ENCODE results near the gene AVL9.
"Not testable (repeated sequence)": the region's sequence is repeated elsewhere in the genome, so short reads cannot be mapped to it uniquely, and the experiment has no call there.

Gene AVL9

DNA sequence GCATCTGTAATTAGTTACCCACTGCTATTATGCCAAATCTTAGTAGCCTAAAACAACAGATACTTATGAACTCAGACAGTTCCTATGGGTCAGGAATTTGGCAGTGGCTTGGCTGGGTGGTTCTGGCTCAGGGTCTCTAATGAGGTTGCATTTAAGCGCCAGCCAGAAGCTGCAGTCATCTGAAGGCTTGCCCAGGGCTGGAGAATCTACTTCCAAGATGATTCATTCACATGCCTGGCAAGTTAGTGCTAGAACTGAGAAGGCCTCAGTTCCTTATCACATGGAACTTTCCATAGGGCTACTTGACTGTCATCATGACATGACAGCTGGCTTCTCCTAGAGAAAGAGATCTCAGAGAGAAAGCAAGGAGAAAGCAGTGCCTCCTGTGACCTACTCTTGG, 121.3 kb downstream of the AVL9 start:
- Histone ChIP-seq H3F3A (ENCODE audit: control insufficient read depth, insufficient read depth) (no peaks in the 10 kb centered on the region), H3K9me3 (ENCODE audit: control insufficient read depth, insufficient read depth, low read length) (no peaks in the 10 kb centered on the region), H3K4me1 (ENCODE audit: control insufficient read depth, low read length) (no peaks in the 10 kb centered on the region), H3K27ac (ENCODE audit: low read depth, low read length) (no peak overlapping the region), H3K27me3 (ENCODE audit: control insufficient read depth, low read length) (peaks cover 4% of the 10 kb centered on the region; the same call in 1 of the 2 replicates), H3K4me2 (ENCODE audit: low read length) (no peak overlapping the region), H3K4me3 (ENCODE audit: low read length) (no peak overlapping the region), H3K79me2 (ENCODE audit: control insufficient read depth, low read length) (no peaks in the 10 kb centered on the region), H4K20me1 (ENCODE audit: control insufficient read depth, insufficient read depth, low read depth, low read length) (no peaks in the 10 kb centered on the region), H3K36me3 (ENCODE audit: control insufficient read depth, low read length) (no peaks in the 10 kb centered on the region), H3K9me2 (replicated peaks; ENCODE audit: control insufficient read depth, low read length) (no peaks in the 10 kb centered on the region)
- TF ChIP-seq EZH2phosphoT487 (IDR thresholded peaks at IDR 0.05; ENCODE audit: borderline replicate concordance, low read length): no peak
- TF ChIP-seq, protein P1, sequence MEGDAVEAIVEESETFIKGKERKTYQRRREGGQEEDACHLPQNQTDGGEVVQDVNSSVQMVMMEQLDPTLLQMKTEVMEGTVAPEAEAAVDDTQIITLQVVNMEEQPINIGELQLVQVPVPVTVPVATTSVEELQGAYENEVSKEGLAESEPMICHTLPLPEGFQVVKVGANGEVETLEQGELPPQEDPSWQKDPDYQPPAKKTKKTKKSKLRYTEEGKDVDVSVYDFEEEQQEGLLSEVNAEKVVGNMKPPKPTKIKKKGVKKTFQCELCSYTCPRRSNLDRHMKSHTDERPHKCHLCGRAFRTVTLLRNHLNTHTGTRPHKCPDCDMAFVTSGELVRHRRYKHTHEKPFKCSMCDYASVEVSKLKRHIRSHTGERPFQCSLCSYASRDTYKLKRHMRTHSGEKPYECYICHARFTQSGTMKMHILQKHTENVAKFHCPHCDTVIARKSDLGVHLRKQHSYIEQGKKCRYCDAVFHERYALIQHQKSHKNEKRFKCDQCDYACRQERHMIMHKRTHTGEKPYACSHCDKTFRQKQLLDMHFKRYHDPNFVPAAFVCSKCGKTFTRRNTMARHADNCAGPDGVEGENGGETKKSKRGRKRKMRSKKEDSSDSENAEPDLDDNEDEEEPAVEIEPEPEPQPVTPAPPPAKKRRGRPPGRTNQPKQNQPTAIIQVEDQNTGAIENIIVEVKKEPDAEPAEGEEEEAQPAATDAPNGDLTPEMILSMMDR (IDR thresholded peaks at IDR 0.05; ENCODE audit: low read depth, low read length, poor library complexity, severe bottlenecking): no peak

DNA sequence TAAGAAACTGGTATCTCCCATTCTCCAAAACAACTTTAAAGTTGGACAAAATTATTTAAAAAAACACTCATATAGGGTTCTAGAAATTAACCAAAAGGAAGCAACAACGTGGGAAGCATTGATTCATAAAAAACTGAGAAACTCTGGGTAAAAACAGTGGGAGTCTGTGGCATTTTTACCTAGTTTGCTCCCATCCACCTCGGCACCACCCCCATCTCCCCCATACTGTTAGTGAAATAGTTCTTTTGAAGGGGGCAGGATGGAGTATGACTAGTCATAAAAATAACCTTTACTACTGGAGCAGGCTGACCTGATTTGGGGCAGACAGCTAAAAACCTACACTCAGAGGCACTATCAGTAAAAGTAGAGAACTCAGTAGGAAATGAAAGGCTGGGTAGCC, 123.2 kb downstream of the AVL9 start:
- H3K9me2 ChIP-seq (replicated peaks; ENCODE audit: control insufficient read depth, low read length): no peaks in the 10 kb centered on the region
- H3K4me3 ChIP-seq (ENCODE audit: low read length): no peak overlapping the region
- no peak overlapping the region for H3K4me2 ChIP-seq (ENCODE audit: low read length)
- H3K9me3 ChIP-seq (ENCODE audit: control insufficient read depth, insufficient read depth, low read length): no peaks in the 10 kb centered on the region
- peaks cover 4% of the 10 kb centered on the region; the same call in 1 of the 2 replicates for H3K27me3 ChIP-seq (ENCODE audit: control insufficient read depth, low read length)
- no peak for TF ChIP-seq EZH2phosphoT487 (IDR thresholded peaks at IDR 0.05; ENCODE audit: borderline replicate concordance, low read length)
- TF ChIP-seq, protein P1 (IDR thresholded peaks at IDR 0.05; ENCODE audit: low read depth, low read length, poor library complexity, severe bottlenecking): no peak
- no peaks in the 10 kb centered on the region for H3K36me3 ChIP-seq (ENCODE audit: control insufficient read depth, low read length)
- no peaks in the 10 kb centered on the region for H4K20me1 ChIP-seq (ENCODE audit: control insufficient read depth, insufficient read depth, low read depth, low read length)
- H3F3A ChIP-seq (ENCODE audit: control insufficient read depth, insufficient read depth): no peaks in the 10 kb centered on the region
- H3K27ac ChIP-seq (ENCODE audit: low read depth, low read length): no peak overlapping the region
- H3K4me1 ChIP-seq (ENCODE audit: control insufficient read depth, low read length): no peaks in the 10 kb centered on the region
- no peaks in the 10 kb centered on the region for H3K79me2 ChIP-seq (ENCODE audit: control insufficient read depth, low read length)

DNA sequence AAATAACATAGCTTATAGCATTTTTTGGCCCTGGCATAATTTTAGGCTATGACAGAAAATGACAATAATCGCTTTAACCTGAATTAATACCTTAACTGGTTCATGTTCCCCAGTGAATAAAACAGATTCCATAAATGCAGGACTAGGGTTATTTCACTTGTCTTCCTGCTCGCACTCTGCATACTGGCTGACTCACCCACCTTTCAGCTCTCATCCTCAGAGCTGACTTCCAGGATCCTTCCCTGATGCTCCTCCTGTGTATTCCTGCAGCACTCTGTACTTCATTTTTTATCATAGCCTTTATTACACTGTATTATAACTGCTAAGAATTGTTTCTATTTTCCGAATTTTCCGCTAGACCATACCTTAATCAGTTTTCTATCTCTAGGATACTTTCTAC, 123.7 kb downstream of the AVL9 start:
- Histone ChIP-seq H3K4me3 (ENCODE audit: low read length) (no peak overlapping the region), H3K27ac (ENCODE audit: low read depth, low read length) (no peak overlapping the region), H3F3A (ENCODE audit: control insufficient read depth, insufficient read depth) (no peaks in the 10 kb centered on the region), H3K27me3 (ENCODE audit: control insufficient read depth, low read length) (peaks cover 7% of the 10 kb centered on the region; the same call in 1 of the 2 replicates), H3K36me3 (ENCODE audit: control insufficient read depth, low read length) (no peaks in the 10 kb centered on the region), H4K20me1 (ENCODE audit: control insufficient read depth, insufficient read depth, low read depth, low read length) (no peaks in the 10 kb centered on the region), H3K4me2 (ENCODE audit: low read length) (no peak overlapping the region), H3K9me3 (ENCODE audit: control insufficient read depth, insufficient read depth, low read length) (no peaks in the 10 kb centered on the region), H3K79me2 (ENCODE audit: control insufficient read depth, low read length) (no peaks in the 10 kb centered on the region), H3K9me2 (replicated peaks; ENCODE audit: control insufficient read depth, low read length) (no peaks in the 10 kb centered on the region), H3K4me1 (ENCODE audit: control insufficient read depth, low read length) (no peaks in the 10 kb centered on the region)
- TF ChIP-seq, protein P1 (IDR thresholded peaks at IDR 0.05; ENCODE audit: low read depth, low read length, poor library complexity, severe bottlenecking): no peak
- no peak for TF ChIP-seq EZH2phosphoT487 (IDR thresholded peaks at IDR 0.05; ENCODE audit: borderline replicate concordance, low read length)

DNA sequence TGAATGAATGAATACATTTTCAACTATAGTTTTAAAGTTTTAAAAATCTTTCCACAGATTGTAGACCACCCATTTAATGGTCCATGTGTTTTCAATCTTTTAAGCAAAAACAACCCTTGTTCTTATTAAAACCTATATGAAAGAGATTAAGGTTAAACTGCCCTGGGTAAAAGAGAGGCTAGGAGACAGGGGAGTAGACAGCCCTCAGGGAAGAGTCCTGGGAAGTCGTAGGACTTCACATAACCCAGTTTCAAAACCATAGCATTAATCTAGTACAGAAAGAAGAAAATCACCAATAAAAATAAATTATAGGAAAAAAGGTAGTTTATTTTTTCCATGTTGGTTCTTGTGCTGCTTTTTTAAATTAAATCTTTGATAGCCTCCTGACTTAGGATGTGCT, 124.1 kb downstream of the AVL9 start:
- not testable (repeated sequence) for H3K9me3 ChIP-seq (ENCODE audit: control insufficient read depth, insufficient read depth, low read length); H3K9me2 ChIP-seq (replicated peaks; ENCODE audit: control insufficient read depth, low read length); H3K27ac ChIP-seq (ENCODE audit: low read depth, low read length); H3K36me3 ChIP-seq (ENCODE audit: control insufficient read depth, low read length); H4K20me1 ChIP-seq (ENCODE audit: control insufficient read depth, insufficient read depth, low read depth, low read length); H3K27me3 ChIP-seq (ENCODE audit: control insufficient read depth, low read length); H3K4me3 ChIP-seq (ENCODE audit: low read length); H3K79me2 ChIP-seq (ENCODE audit: control insufficient read depth, low read length); H3K4me1 ChIP-seq (ENCODE audit: control insufficient read depth, low read length); H3F3A ChIP-seq (ENCODE audit: control insufficient read depth, insufficient read depth); H3K4me2 ChIP-seq (ENCODE audit: low read length)

All from DOHH2 (cell line).